K562 (cell line): Measurements from ENCODE around the gene ETS2. TPM values are rescaled to one million over a fixed set of nuclear protein-coding genes. Genes with fewer than 3 reads are reported as not detected.

Experiments used
- ARHGAP35 ChIP-seq: fragments of 450-650 bp; IDR thresholded peaks from 2 replicates; pipeline ENCODE4 v1.6.1; 2018; ENCODE audit not compliant: partially characterized antibody
- ELF1 ChIP-seq: fragments of 200-800 bp; sonication (Bioruptor generic); IDR thresholded peaks from 2 replicates; pipeline ENCODE4 v1.6.1; 2016; ENCODE audit warnings: missing genetic modification characterization, missing compliant biosample characterization
- FOXA1 ChIP-seq: fragments of 450-650 bp; IDR thresholded peaks from 2 replicates; pipeline ENCODE4 v1.6.1; 2016; ENCODE audit warnings: mild to moderate bottlenecking, borderline replicate concordance
- FOXM1 ChIP-seq, 2 experiments: fragments of 450-650 bp in 1 of 2; sonication (generic) in 1 of 2; formaldehyde crosslinking in 1 of 2; IDR thresholded peaks; 2 replicates each; pipeline versions ENCODE4 v1.6.1 to v1.9.0; 2017 to 2022; ENCODE audit warnings: low read depth in 2 of 2, mild to moderate bottlenecking in 2 of 2, missing genetic modification reagents in 1 of 2, moderate library complexity in 1 of 2
- MBD2 ChIP-seq: sonication (generic); IDR thresholded peaks from 2 replicates; pipeline ENCODE4 v1.6.1; 2016; ENCODE audit warnings: low read depth, borderline replicate concordance
- RBFOX2 ChIP-seq: fragments of 200-400 bp; formaldehyde crosslinking; IDR thresholded peaks from 2 replicates; pipeline ENCODE4 v1.6.1; 2017; ENCODE audit warnings: low read depth, mild to moderate bottlenecking, low read length, moderate library complexity
- RBM25 ChIP-seq: fragments of 200-400 bp; formaldehyde crosslinking; IDR thresholded peaks from 2 replicates; pipeline ENCODE4 v1.6.1; 2018; ENCODE audit warnings: low read length, low read depth, moderate library complexity; ENCODE audit not compliant: severe bottlenecking
- SAP30 ChIP-seq: fragments of 200-600 bp; sonication (generic); IDR thresholded peaks from 2 replicates; pipeline ENCODE4 v1.6.1; 2012; ENCODE audit warnings: borderline replicate concordance, low read depth, mild to moderate bottlenecking, moderate library complexity, low read length, control low read depth, inconsistent platforms; ENCODE audit not compliant: insufficient read depth, poor library complexity, severe bottlenecking
- SMARCC2 ChIP-seq: fragments of 450-650 bp; IDR thresholded peaks from 2 replicates; pipeline ENCODE4 v1.6.1; 2017; ENCODE audit warnings: antibody characterized with exemption, moderate library complexity, mild to moderate bottlenecking, low read depth
- TBL1XR1 ChIP-seq, 2 experiments: IDR thresholded peaks; 2 replicates each; pipeline ENCODE4 v1.6.1; 2012; ENCODE audit warnings: improper control_type of control experiment in 2 of 2, low read length in 2 of 2, mild to moderate bottlenecking in 1 of 2
- ZBTB1 ChIP-seq: sonication (generic); formaldehyde crosslinking; IDR thresholded peaks from 2 replicates; pipeline ENCODE4 v1.8.1; 2023; ENCODE audit warnings: missing genetic modification reagents, low read depth, mild to moderate bottlenecking, borderline replicate concordance
- ZNF263 ChIP-seq: sonication (generic); formaldehyde crosslinking; IDR thresholded peaks from 2 replicates; pipeline ENCODE4 v1.8.0; 2022; ENCODE audit warnings: mild to moderate bottlenecking, missing genetic modification reagents, borderline replicate concordance
- ZNF778 ChIP-seq: fragments of 450-650 bp; formaldehyde crosslinking; IDR thresholded peaks from 2 replicates; pipeline ENCODE4 v1.4.0; 2020; ENCODE audit warnings: mild to moderate bottlenecking, moderate library complexity
- polyA plus RNA-seq, 8 experiments: library from polyadenylated mRNA; depleted of rRNA in 4 of 8; stranded (reverse) in 5 of 8; unstranded in 3 of 8; fragments of >200 nt; fragmentation: Nextera tagmentation in 2 of 8; fragmentation: Illumina TruSeq in 1 of 8; extraction: Ambion mirVana in 2 of 8; extraction: Trizol in 1 of 8; gene quantifications; 2 replicates each; pipeline versions ENCODE4 v1.2.1 to v1.2.3, GENCODE V29; 2011 to 2014; ENCODE audit warnings: inconsistent platforms in 1 of 8, missing spikeins in 1 of 8
- total RNA-seq, 7 experiments: library from RNA; depleted of rRNA in 6 of 7; stranded (reverse); fragments of >200 nt in 6 of 7; fragmentation: Illumina TruSeq in 2 of 7; extraction: Trizol in 2 of 7; gene quantifications; 2 replicates each; pipeline versions ENCODE4 v1.2.1 to v1.2.3, GENCODE V29; 2011 to 2021; ENCODE audit warnings: low replicate concordance in 1 of 7
- TF ChIP-seq, protein P1 (sequence below): sonication (generic); formaldehyde crosslinking; IDR thresholded peaks from 2 replicates; pipeline ENCODE4 v1.8.1; 2023; ENCODE audit warnings: mild to moderate bottlenecking, missing genetic modification reagents, moderate library complexity
- TF ChIP-seq, protein P2 (sequence below): fragments of 250-450 bp; sonication (Bioruptor Pico); IDR thresholded peaks from 2 replicates; pipeline ENCODE4 v1.8.0; 2021; ENCODE audit warnings: mild to moderate bottlenecking, moderate library complexity
- TF ChIP-seq, protein P3 (sequence below): fragments of 250-450 bp; sonication (Bioruptor Pico); IDR thresholded peaks from 2 replicates; pipeline ENCODE4 v1.9.0; 2021; ENCODE audit warnings: mild to moderate bottlenecking, inconsistent platforms
- TF ChIP-seq, protein P4 (sequence below): fragments of 150-350 bp; IDR thresholded peaks from 2 replicates; pipeline ENCODE4 v1.6.1; 2014; ENCODE audit warnings: low read depth, mild to moderate bottlenecking, low read length, borderline replicate concordance
- TF ChIP-seq, protein P5 (sequence below): fragments of 450-650 bp; formaldehyde crosslinking; IDR thresholded peaks from 2 replicates; pipeline ENCODE4 v1.4.0; 2022; ENCODE audit warnings: missing genetic modification characterization

The ETS2 gene
- total and polyA plus RNA-seq, 9 of the 15 experiments (the other 6 are each of a cell fraction or from before 2014, with no cell fraction given): 1.7 to 24.4 (median 12.2) TPM

DNA sequence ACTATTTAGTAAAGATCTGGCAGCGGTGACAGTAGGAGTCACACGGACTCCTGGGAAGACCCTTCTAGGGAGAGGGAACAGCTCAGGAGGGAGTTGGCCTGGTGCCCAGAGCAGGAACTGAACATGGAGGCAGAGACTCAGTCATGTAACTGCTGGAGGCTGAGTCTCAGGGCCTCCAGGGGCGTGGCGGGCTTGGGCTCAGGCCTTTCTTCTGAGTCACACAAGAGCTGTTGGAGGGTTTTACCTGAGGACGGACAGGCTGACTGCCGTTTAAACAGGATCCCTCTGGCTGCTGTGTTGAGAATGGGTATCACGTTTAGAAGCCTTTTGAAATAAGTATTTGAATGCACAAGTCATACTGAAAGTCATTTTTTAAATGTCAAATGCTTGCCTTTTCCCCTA is 7.2 kb upstream of the ETS2 start (continued):
- TF ChIP-seq, protein P1, sequence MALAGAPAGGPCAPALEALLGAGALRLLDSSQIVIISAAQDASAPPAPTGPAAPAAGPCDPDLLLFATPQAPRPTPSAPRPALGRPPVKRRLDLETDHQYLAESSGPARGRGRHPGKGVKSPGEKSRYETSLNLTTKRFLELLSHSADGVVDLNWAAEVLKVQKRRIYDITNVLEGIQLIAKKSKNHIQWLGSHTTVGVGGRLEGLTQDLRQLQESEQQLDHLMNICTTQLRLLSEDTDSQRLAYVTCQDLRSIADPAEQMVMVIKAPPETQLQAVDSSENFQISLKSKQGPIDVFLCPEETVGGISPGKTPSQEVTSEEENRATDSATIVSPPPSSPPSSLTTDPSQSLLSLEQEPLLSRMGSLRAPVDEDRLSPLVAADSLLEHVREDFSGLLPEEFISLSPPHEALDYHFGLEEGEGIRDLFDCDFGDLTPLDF (CRISPR knock-in tag): no peak
- TF ChIP-seq TBL1XR1 (IDR thresholded peaks at IDR 0.05; ENCODE audit: low read length in 2 of 2) (no peak), ELF1 (tag) (no peak), SMARCC2 (no peak), FOXM1 (IDR thresholded peaks at IDR 0.05; ENCODE audit: low read depth) (0 out of 2 replicates have a peak, but pooled peaks have one; percentile 13), FOXM1 (CRISPR knock-in tag; IDR thresholded peaks at IDR 0.05; ENCODE audit: low read depth) (no peak), ZBTB1 (CRISPR knock-in tag) (no peak), SAP30 (no peak), ZNF263 (CRISPR knock-in tag) (no peak), RBM25 (no peak), RBFOX2 (no peak), FOXA1 (no peak), ARHGAP35 (no peak), ZNF778 (CRISPR knock-in tag) (no peak), MBD2 (no peak)
- TF ChIP-seq, protein P2, sequence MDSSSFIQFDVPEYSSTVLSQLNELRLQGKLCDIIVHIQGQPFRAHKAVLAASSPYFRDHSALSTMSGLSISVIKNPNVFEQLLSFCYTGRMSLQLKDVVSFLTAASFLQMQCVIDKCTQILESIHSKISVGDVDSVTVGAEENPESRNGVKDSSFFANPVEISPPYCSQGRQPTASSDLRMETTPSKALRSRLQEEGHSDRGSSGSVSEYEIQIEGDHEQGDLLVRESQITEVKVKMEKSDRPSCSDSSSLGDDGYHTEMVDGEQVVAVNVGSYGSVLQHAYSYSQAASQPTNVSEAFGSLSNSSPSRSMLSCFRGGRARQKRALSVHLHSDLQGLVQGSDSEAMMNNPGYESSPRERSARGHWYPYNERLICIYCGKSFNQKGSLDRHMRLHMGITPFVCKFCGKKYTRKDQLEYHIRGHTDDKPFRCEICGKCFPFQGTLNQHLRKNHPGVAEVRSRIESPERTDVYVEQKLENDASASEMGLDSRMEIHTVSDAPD (CRISPR knock-in tag): no peak
- TF ChIP-seq, protein P3, sequence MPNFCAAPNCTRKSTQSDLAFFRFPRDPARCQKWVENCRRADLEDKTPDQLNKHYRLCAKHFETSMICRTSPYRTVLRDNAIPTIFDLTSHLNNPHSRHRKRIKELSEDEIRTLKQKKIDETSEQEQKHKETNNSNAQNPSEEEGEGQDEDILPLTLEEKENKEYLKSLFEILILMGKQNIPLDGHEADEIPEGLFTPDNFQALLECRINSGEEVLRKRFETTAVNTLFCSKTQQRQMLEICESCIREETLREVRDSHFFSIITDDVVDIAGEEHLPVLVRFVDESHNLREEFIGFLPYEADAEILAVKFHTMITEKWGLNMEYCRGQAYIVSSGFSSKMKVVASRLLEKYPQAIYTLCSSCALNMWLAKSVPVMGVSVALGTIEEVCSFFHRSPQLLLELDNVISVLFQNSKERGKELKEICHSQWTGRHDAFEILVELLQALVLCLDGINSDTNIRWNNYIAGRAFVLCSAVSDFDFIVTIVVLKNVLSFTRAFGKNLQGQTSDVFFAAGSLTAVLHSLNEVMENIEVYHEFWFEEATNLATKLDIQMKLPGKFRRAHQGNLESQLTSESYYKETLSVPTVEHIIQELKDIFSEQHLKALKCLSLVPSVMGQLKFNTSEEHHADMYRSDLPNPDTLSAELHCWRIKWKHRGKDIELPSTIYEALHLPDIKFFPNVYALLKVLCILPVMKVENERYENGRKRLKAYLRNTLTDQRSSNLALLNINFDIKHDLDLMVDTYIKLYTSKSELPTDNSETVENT (CRISPR knock-in tag): no peak
- TF ChIP-seq, protein P4, sequence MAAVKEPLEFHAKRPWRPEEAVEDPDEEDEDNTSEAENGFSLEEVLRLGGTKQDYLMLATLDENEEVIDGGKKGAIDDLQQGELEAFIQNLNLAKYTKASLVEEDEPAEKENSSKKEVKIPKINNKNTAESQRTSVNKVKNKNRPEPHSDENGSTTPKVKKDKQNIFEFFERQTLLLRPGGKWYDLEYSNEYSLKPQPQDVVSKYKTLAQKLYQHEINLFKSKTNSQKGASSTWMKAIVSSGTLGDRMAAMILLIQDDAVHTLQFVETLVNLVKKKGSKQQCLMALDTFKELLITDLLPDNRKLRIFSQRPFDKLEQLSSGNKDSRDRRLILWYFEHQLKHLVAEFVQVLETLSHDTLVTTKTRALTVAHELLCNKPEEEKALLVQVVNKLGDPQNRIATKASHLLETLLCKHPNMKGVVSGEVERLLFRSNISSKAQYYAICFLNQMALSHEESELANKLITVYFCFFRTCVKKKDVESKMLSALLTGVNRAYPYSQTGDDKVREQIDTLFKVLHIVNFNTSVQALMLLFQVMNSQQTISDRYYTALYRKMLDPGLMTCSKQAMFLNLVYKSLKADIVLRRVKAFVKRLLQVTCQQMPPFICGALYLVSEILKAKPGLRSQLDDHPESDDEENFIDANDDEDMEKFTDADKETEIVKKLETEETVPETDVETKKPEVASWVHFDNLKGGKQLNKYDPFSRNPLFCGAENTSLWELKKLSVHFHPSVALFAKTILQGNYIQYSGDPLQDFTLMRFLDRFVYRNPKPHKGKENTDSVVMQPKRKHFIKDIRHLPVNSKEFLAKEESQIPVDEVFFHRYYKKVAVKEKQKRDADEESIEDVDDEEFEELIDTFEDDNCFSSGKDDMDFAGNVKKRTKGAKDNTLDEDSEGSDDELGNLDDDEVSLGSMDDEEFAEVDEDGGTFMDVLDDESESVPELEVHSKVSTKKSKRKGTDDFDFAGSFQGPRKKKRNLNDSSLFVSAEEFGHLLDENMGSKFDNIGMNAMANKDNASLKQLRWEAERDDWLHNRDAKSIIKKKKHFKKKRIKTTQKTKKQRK: no peak
- TF ChIP-seq, protein P5, sequence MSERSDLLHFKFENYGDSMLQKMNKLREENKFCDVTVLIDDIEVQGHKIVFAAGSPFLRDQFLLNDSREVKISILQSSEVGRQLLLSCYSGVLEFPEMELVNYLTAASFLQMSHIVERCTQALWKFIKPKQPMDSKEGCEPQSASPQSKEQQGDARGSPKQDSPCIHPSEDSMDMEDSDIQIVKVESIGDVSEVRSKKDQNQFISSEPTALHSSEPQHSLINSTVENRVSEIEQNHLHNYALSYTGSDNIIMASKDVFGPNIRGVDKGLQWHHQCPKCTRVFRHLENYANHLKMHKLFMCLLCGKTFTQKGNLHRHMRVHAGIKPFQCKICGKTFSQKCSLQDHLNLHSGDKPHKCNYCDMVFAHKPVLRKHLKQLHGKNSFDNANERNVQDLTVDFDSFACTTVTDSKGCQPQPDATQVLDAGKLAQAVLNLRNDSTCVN (CRISPR knock-in tag): no peak
